NCI-H524 treated with DMSO at 0.1 percent for 48 hours (cell line): ENCODE measurements around the gene APOL6.
"Not testable (repeated sequence)": the region's sequence is repeated elsewhere in the genome, so short reads cannot be mapped to it uniquely, and the experiment has no call there.

Experiments used
- DNase-seq: peaks from one replicate; lab custom pipeline; 2025; lab: John Stamatoyannopoulos, UW

APOL6 gene

GRCh38 chr22:35679492-35679891, 31.2 kb downstream of the APOL6 start:
- DNase-seq: not testable (repeated sequence)

GRCh38 chr22:35681454-35682052, 33.3 kb downstream of the APOL6 start:
- DNase-seq: no peak

GRCh38 chr22:35683560-35683959, 35.3 kb downstream of the APOL6 start:
- DNase-seq: no peak

GRCh38 chr22:35684270-35684700, 36.0 kb downstream of the APOL6 start:
- DNase-seq: no peak

GRCh38 chr22:35684732-35685131, 36.5 kb downstream of the APOL6 start:
- no peak for DNase-seq

GRCh38 chr22:35685731-35686130, 37.5 kb downstream of the APOL6 start:
- no peak for DNase-seq

- DNase-seq: no peak
Measured at GRCh38 chr22:35686298-35686697, 38.1 kb downstream of the APOL6 start.

GRCh38 chr22:35687461-35687860, 39.2 kb downstream of the APOL6 start:
- DNase-seq: no peak

GRCh38 chr22:35688913-35689675, 40.8 kb downstream of the APOL6 start:
- DNase-seq: no peak

- DNase-seq: no peak
Measured at GRCh38 chr22:35690001-35690400, 41.8 kb downstream of the APOL6 start.

- DNase-seq: no peak
Measured at GRCh38 chr22:35695202-35695601, 47.0 kb downstream of the APOL6 start.

- DNase-seq: no peak
Measured at GRCh38 chr22:35697142-35697541, 48.9 kb downstream of the APOL6 start.

- DNase-seq: not testable (repeated sequence)
Measured at GRCh38 chr22:35699852-35700251, 51.6 kb downstream of the APOL6 start.

GRCh38 chr22:35703861-35704584, 55.8 kb downstream of the APOL6 start:
- DNase-seq: no peak

GRCh38 chr22:35705141-35705540, 56.9 kb downstream of the APOL6 start:
- no peak for DNase-seq

GRCh38 chr22:35708453-35708852, 60.2 kb downstream of the APOL6 start:
- peak; percentile 7 for DNase-seq

- DNase-seq: no peak
Measured at GRCh38 chr22:35708917-35709316, 60.7 kb downstream of the APOL6 start.

- no peak for DNase-seq
Measured at GRCh38 chr22:35711336-35711735, 63.1 kb downstream of the APOL6 start.

- no peak for DNase-seq
Measured at GRCh38 chr22:35712672-35713071, 64.4 kb downstream of the APOL6 start.

- no peak for DNase-seq
Measured at GRCh38 chr22:35717572-35717971, 69.3 kb downstream of the APOL6 start, which contains the start of gene APOL5. APOL5 (plus strand) TSS chr22:35717872; CDS start chr22:35717872, 0 bp downstream.
